GM18873 (cell line): ENCODE measurements around the gene CGB8.
"Not testable (repeated sequence)": the region's sequence is repeated elsewhere in the genome, so short reads cannot be mapped to it uniquely, and the experiment has no call there.

Source experiments
- ATAC-seq: cut with Tn5 transposase; IDR thresholded peaks from one replicate; pipeline ENCODE4 v1.9.1; 2021; ENCODE audit warnings: mild to moderate bottlenecking, moderate library complexity, moderate number of reproducible peaks; ENCODE audit not compliant: unreplicated experiment, low FRiP score

The CGB8 gene

GRCh38 chr19:49036815-49037214 lies 12.1 kb downstream of the CGB8 start, which contains the start of gene CGB1:
CGB1 (minus strand) TSS chr19:49036895; CDS start chr19:49036711, 184 bp downstream.
- ATAC-seq, result not testable (repeated sequence)

GRCh38 chr19:49031642-49032301 lies 17.1 kb downstream of the CGB8 start, which contains the start of gene CGB2:
CGB2 (plus strand) TSS chr19:49031890; CDS start chr19:49032096, 206 bp downstream.
- ATAC-seq, result not testable (repeated sequence)

- ATAC-seq, result not testable (repeated sequence)
Observed at GRCh38 chr19:49030323-49030722, 18.6 kb downstream of the CGB8 start.

GRCh38 chr19:49029749-49030148 lies 19.2 kb downstream of the CGB8 start:
- not testable (repeated sequence) for ATAC-seq

GRCh38 chr19:49028686-49029085 lies 20.2 kb downstream of the CGB8 start:
- ATAC-seq, result not testable (repeated sequence)

GRCh38 chr19:49025599-49025998 lies 23.3 kb downstream of the CGB8 start:
- not testable (repeated sequence) for ATAC-seq

- ATAC-seq, result not testable (repeated sequence)
Observed at GRCh38 chr19:49025088-49025487, 23.8 kb downstream of the CGB8 start.

- ATAC-seq, result not testable (repeated sequence)
Observed at GRCh38 chr19:49024233-49024632, 24.7 kb downstream of the CGB8 start, which contains the start of gene CGB3. CGB3 (minus strand) TSS chr19:49024333; CDS start chr19:49023971, 362 bp downstream.

GRCh38 chr19:49022116-49022515 lies 26.8 kb downstream of the CGB8 start:
- no peak for ATAC-seq

GRCh38 chr19:49020931-49021895 lies 27.7 kb downstream of the CGB8 start:
- no peak for ATAC-seq

- ATAC-seq, result no peak
Observed at GRCh38 chr19:49020342-49020741, 28.6 kb downstream of the CGB8 start.

GRCh38 chr19:49019242-49019932 lies 29.5 kb downstream of the CGB8 start:
- ATAC-seq, result no peak

- ATAC-seq, result not testable (repeated sequence)
Observed at GRCh38 chr19:49018388-49019241, 30.3 kb downstream of the CGB8 start.

GRCh38 chr19:49017666-49018351 lies 31.1 kb downstream of the CGB8 start:
- ATAC-seq, result no peak

GRCh38 chr19:49017041-49017665 lies 31.8 kb downstream of the CGB8 start, which contains the start of gene LHB:
LHB (minus strand) TSS chr19:49017091; CDS start chr19:49017081, 10 bp downstream.
- no peak for ATAC-seq

- ATAC-seq, result no peak
Observed at GRCh38 chr19:49016067-49016839, 32.7 kb downstream of the CGB8 start.

GRCh38 chr19:49014870-49015255 lies 34.0 kb downstream of the CGB8 start:
- ATAC-seq, result no peak
